ENCODE measurements around the gene CGB1. TPM values are rescaled to one million over a fixed set of nuclear protein-coding genes. Genes with fewer than 3 reads are reported as not detected.

The CGB1 gene
- total RNA-seq, 2 experiments from 2014 or later: not detected

DNA sequence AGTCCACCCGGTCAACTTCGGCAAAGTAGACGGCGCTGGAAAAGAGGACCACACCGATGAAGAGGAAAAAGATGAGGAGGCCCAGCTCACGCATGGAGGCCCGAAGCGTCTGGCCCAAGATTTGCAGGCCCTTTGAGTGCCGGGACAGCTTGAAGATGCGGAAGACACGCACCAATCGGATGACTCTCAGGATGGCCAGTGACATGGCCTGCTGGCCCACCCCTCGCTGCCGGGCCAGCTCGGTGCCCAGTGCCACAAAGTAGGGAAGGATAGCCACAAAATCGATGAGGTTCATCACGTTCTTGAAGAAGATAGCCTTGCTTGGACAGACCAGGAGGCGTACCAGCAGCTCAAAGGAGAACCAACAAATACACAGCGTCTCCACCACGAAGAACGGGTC is 33.7 kb upstream of the CGB1 start:
- no peaks in the 10 kb centered on the region for H3K9me3 ChIP-seq (ENCODE audit: low read length)
- no peaks in the 10 kb centered on the region; the same call in 1 of the 2 replicates for H4K20me1 ChIP-seq (ENCODE audit: insufficient read depth, low read length)
- H3K4me3 ChIP-seq (ENCODE audit: low read depth, low read length, poor library complexity, severe bottlenecking): no peak overlapping the region
- no peak overlapping the region for H3K4me2 ChIP-seq (ENCODE audit: low read length)
- ChIA-PET POLR2A (no interaction called here), CTCF (ENCODE audit: unreplicated experiment) (no interaction called here)
- H2AFZ ChIP-seq (ENCODE audit: low read length): no peak overlapping the region
- no peak overlapping the region for H3K27ac ChIP-seq (ENCODE audit: low read depth, low read length, poor library complexity, severe bottlenecking)
- intact Hi-C loops (cut with micrococcal nuclease; ENCODE audit: unreplicated experiment): no loop called here
- H3K9me2 ChIP-seq (ENCODE audit: insufficient read depth, low read length): no peaks in the 10 kb centered on the region
- no peaks in the 10 kb centered on the region for H3K79me2 ChIP-seq (ENCODE audit: insufficient read depth, low read depth, low read length)
- no peak for DNase-seq (ENCODE audit: low spot score)
- no TSS peak for BruUV-seq (replicated peaks)
- no peaks in the 10 kb centered on the region for H3K4me1 ChIP-seq (ENCODE audit: insufficient read depth, low read length, poor library complexity, severe bottlenecking)
- TF ChIP-seq EZH2phosphoT487 (IDR thresholded peaks at IDR 0.05; ENCODE audit: borderline replicate concordance, low read depth, low read length): no peak
- no peak for TF ChIP-seq CTCF (conservative IDR thresholded peaks at IDR 0.05; ENCODE audit: low read length)
- H3K36me3 ChIP-seq (ENCODE audit: insufficient read depth, low read length): no peaks in the 10 kb centered on the region

DNA sequence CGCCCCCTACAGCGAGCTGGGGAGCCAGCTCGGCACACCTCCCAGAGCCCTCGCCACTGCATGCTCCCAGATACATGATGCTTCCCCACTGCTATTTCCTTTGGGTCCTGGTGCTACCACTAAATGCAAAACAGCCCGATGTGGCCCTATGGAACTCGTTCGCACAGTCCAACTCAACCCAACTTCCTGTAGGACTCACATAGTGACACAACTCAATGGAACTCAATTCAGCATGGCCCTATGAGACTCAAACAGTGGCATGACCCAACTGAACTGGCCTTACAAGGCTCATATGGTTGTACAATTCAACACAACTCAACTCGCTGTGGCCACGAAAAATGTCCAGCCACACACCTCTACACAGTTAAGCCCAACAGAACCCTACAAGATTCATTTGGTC is 32.3 kb upstream of the CGB1 start:
- ChIA-PET CTCF (ENCODE audit: unreplicated experiment) (no interaction called here), POLR2A (no interaction called here)
- Histone ChIP-seq H3K4me3 (ENCODE audit: low read depth, low read length, poor library complexity, severe bottlenecking) (no peak overlapping the region), H3K36me3 (ENCODE audit: insufficient read depth, low read length) (no peaks in the 10 kb centered on the region), H3K4me2 (ENCODE audit: low read length) (no peak overlapping the region), H3K27ac (ENCODE audit: low read depth, low read length, poor library complexity, severe bottlenecking) (no peak overlapping the region), H3K79me2 (ENCODE audit: insufficient read depth, low read depth, low read length) (no peaks in the 10 kb centered on the region), H4K20me1 (ENCODE audit: insufficient read depth, low read length) (no peaks in the 10 kb centered on the region; the same call in 1 of the 2 replicates), H3K4me1 (ENCODE audit: insufficient read depth, low read length, poor library complexity, severe bottlenecking) (no peaks in the 10 kb centered on the region), H3K9me3 (ENCODE audit: low read length) (no peaks in the 10 kb centered on the region), H3K9me2 (ENCODE audit: insufficient read depth, low read length) (no peaks in the 10 kb centered on the region), H2AFZ (ENCODE audit: low read length) (no peak overlapping the region)
- intact Hi-C loops (cut with micrococcal nuclease; ENCODE audit: unreplicated experiment): no loop called here
- DNase-seq (ENCODE audit: low spot score): no peak
- TF ChIP-seq EZH2phosphoT487 (IDR thresholded peaks at IDR 0.05; ENCODE audit: borderline replicate concordance, low read depth, low read length) (no peak), CTCF (conservative IDR thresholded peaks at IDR 0.05; ENCODE audit: low read length) (no peak)
- no TSS peak for BruUV-seq (replicated peaks)

- intact Hi-C loops (cut with micrococcal nuclease; ENCODE audit: unreplicated experiment): no loop called here
- no TSS peak for BruUV-seq (replicated peaks)
Observed at GRCh38 chr19:49067554-49067953, 30.9 kb upstream of the CGB1 start.

More at GRCh38 chr19:49067554-49067953, 30.9 kb upstream of the CGB1 start:
- Histone ChIP-seq H3K4me3 (ENCODE audit: low read depth, low read length, poor library complexity, severe bottlenecking) (no peak overlapping the region), H3K9me2 (ENCODE audit: insufficient read depth, low read length) (no peaks in the 10 kb centered on the region), H3K9me3 (ENCODE audit: low read length) (no peaks in the 10 kb centered on the region), H3K27ac (ENCODE audit: low read depth, low read length, poor library complexity, severe bottlenecking) (no peak overlapping the region), H4K20me1 (ENCODE audit: insufficient read depth, low read length) (no peaks in the 10 kb centered on the region; the same call in 1 of the 2 replicates), H2AFZ (ENCODE audit: low read length) (no peak overlapping the region), H3K4me2 (ENCODE audit: low read length) (no peak overlapping the region), H3K79me2 (ENCODE audit: insufficient read depth, low read depth, low read length) (no peaks in the 10 kb centered on the region), H3K36me3 (ENCODE audit: insufficient read depth, low read length) (no peaks in the 10 kb centered on the region), H3K4me1 (ENCODE audit: insufficient read depth, low read length, poor library complexity, severe bottlenecking) (no peaks in the 10 kb centered on the region)
- DNase-seq (ENCODE audit: low spot score): no peak
- no peak for TF ChIP-seq EZH2phosphoT487 (IDR thresholded peaks at IDR 0.05; ENCODE audit: borderline replicate concordance, low read depth, low read length)
- TF ChIP-seq CTCF (conservative IDR thresholded peaks at IDR 0.05; ENCODE audit: low read length): no peak
- ChIA-PET CTCF (ENCODE audit: unreplicated experiment) (no interaction called here), POLR2A (interaction anchor here (0.7 kb wide), 1 partner anchor 28 kb away, joined by 3 read pairs; no protein-coding TSS in a partner anchor)

Measured in OCI-LY7 (cell line).